Ovary (tissue), 9 donors: ENCODE data around the gene LHX6. TPM values are rescaled to one million over a fixed set of nuclear protein-coding genes. Genes with fewer than 3 reads are reported as not detected.

ENCODE experiments used
- DNase-seq, 5 donors: peaks; one replicate each; pipeline ENCODE4 v3.0.0-alpha.2; 2019 to 2020
- H3K27ac ChIP-seq, 2 donors: fragments of 200-600 bp; one replicate each; pipeline versions ENCODE4 v1.5.1 to v1.8.0; 2019 to 2022
- H3K27me3 ChIP-seq: fragments of 200-600 bp; one replicate; pipeline ENCODE4 v1.8.0; 2022
- H3K36me3 ChIP-seq: fragments of 200-600 bp; sonication (generic); one replicate; pipeline ENCODE4 v1.5.1; 2019
- H3K4me1 ChIP-seq: one replicate; pipeline ENCODE4 v1.8.1; 2013; ENCODE audit warnings: mild to moderate bottlenecking, moderate library complexity; ENCODE audit not compliant: insufficient read depth
- H3K4me3 ChIP-seq: fragments of 200-600 bp; sonication (generic); one replicate; pipeline ENCODE4 v1.5.1; 2017
- H3K9me3 ChIP-seq, 2 donors: fragments of 200-600 bp in 1 of 2; sonication (generic) in 1 of 2; one replicate each; pipeline versions ENCODE4 v1.5.1 to v1.8.1; 2013 to 2019; ENCODE audit warnings: mild to moderate bottlenecking in 1 of 2, moderate library complexity in 1 of 2
- EP300 ChIP-seq: sonication (generic); formaldehyde crosslinking; IDR thresholded peaks from one replicate; pipeline ENCODE4 v1.6.1; 2017; ENCODE audit warnings: antibody characterized with exemption
- POLR2A ChIP-seq: fragments of 450-650 bp; IDR thresholded peaks from one replicate; pipeline ENCODE4 v1.6.1; 2017; ENCODE audit warnings: antibody characterized with exemption, mild to moderate bottlenecking, moderate library complexity
- WGBS, 3 donors: extraction: QIAGEN DNeasy Blood & Tissue Kit in 1 of 3; methylation state at CpG; one replicate each; pipeline versions ENCODE4 v1.1.5 to v1.1.7; 2013 to 2017; 5-methylcytosine and 5-hydroxymethylcytosine counted together
- intact Hi-C, 4 donors: fragments of 100-400 bp; cut with DNase I; formaldehyde crosslinking; loops; one replicate each; pipeline versions ENCODE4 v1.11.0 to v1.15.1; 2022 to 2023
- polyA plus RNA-seq, 2 donors: library from polyadenylated mRNA; stranded (reverse); fragments of 200-250 nt in 1 of 2; fragments of 350-450 nt in 1 of 2; fragmentation: Illumina TruSeq in 1 of 2; extraction: RNeasy Lipid Tissue Mini Kit (QIAGEN cat#74804) in 1 of 2; gene quantifications; one replicate each; pipeline ENCODE4 v1.2.3, GENCODE V29; 2013 to 2014
- total RNA-seq, 7 donors: library from RNA; depleted of rRNA in 2 of 7; stranded (reverse); fragments of >200 nt in 2 of 7; fragmentation: NEBNext Ultra II Directional in 3 of 7; extraction: Animal tissue kit (Norgen Biotek cat#: 25700) in 3 of 7; gene quantifications; one replicate each; pipeline versions ENCODE4 v1.1.0 to v1.2.4, GENCODE V29; 2016 to 2023
- TF ChIP-seq, protein P1 (sequence below), 3 donors: fragments of 450-650 bp in 2 of 3; fragments of 200-600 bp in 1 of 3; IDR thresholded peaks; one replicate each; pipeline versions ENCODE4 v1.5.1 to v1.8.0; 2016 to 2022; ENCODE audit warnings: antibody characterized with exemption in 3 of 3, mild to moderate bottlenecking in 1 of 3
- donor health status: DM: no; HTN: no; CAD: no; lungs with moderate emphysema.
- donor health status: DM: no; HTN: no; CAD: no.
- donor health status: Bipolar disorder and iron deficiency.
- donor health status: DM: yes; HTN: yes; CAD: no.
- donor health status: DM: no; HTN: no; CAD: no.
- donor health status: DM: yes; HTN: yes; CAD: no.

Gene LHX6
- total and polyA plus RNA-seq, 9 donors, result 0.46 to 8.8 (median 3.6) TPM

GRCh38 chr9:122195875-122196274, 32.9 kb downstream of the LHX6 start:
- no peaks in the 10 kb centered on the region for H3K4me1 ChIP-seq
- no peak for DNase-seq
- no peak overlapping the region for H3K4me3 ChIP-seq
- H3K36me3 ChIP-seq, result no peaks in the 10 kb centered on the region
- no peaks in the 10 kb centered on the region for H3K27me3 ChIP-seq
- no peaks in the 10 kb centered on the region for H3K9me3 ChIP-seq
- intact Hi-C loops, result no loop called here
- TF ChIP-seq POLR2A, result no peak
- TF ChIP-seq, protein P1, sequence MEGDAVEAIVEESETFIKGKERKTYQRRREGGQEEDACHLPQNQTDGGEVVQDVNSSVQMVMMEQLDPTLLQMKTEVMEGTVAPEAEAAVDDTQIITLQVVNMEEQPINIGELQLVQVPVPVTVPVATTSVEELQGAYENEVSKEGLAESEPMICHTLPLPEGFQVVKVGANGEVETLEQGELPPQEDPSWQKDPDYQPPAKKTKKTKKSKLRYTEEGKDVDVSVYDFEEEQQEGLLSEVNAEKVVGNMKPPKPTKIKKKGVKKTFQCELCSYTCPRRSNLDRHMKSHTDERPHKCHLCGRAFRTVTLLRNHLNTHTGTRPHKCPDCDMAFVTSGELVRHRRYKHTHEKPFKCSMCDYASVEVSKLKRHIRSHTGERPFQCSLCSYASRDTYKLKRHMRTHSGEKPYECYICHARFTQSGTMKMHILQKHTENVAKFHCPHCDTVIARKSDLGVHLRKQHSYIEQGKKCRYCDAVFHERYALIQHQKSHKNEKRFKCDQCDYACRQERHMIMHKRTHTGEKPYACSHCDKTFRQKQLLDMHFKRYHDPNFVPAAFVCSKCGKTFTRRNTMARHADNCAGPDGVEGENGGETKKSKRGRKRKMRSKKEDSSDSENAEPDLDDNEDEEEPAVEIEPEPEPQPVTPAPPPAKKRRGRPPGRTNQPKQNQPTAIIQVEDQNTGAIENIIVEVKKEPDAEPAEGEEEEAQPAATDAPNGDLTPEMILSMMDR (IDR thresholded peaks at IDR 0.05), result no peak
- no peak for TF ChIP-seq EP300
- 90 to 94% (median 92%) methylated on average over 4 of the region's 4 CpGs for WGBS, 3 donors
- no peak overlapping the region for H3K27ac ChIP-seq

DNA sequence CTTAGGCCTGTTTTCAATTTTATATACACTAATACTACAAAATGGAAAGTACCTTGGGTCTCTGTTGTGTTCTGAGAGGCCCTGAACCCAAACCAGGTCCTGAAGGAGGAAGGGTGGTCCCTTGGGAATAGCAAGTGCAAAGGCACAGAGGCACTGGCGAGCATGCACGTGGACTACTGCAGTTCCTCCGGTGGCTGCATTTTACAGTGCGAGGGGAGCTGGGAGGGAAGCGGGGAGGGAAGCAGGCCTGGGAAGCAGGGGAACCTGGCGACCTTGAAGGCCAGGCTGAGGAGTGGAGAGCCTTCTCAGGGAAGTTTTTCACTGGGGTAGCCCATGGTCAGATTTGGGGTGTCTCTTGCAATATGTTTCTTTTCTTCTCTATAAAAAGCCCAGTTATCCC, 35.1 kb downstream of the LHX6 start:
- no peak overlapping the region for H3K4me3 ChIP-seq
- intact Hi-C loops, result no loop called here
- H3K36me3 ChIP-seq, result no peaks in the 10 kb centered on the region
- H3K4me1 ChIP-seq, result no peaks in the 10 kb centered on the region
- H3K27ac ChIP-seq, result no peak overlapping the region
- H3K9me3 ChIP-seq, result no peaks in the 10 kb centered on the region
- no peaks in the 10 kb centered on the region for H3K27me3 ChIP-seq
- WGBS, 3 donors, result 58 to 73% (median 64%) methylated on average over 6 of the region's 6 CpGs
- TF ChIP-seq EP300 (no peak), POLR2A (no peak)
- TF ChIP-seq, protein P1 (IDR thresholded peaks at IDR 0.05), result no peak
- no peak for DNase-seq

- Histone ChIP-seq H3K4me3 (no peak overlapping the region), H3K9me3 (no peaks in the 10 kb centered on the region), H3K36me3 (no peaks in the 10 kb centered on the region), H3K27me3 (no peaks in the 10 kb centered on the region), H3K27ac (no peak overlapping the region), H3K4me1 (no peaks in the 10 kb centered on the region)
- intact Hi-C loops, result no loop called here
- WGBS, 3 donors, result 79 to 83% (median 80%) methylated on average over 16 of the region's 16 CpGs
- no peak for DNase-seq
- TF ChIP-seq, protein P1 (IDR thresholded peaks at IDR 0.05), result no peak
- TF ChIP-seq EP300 (no peak), POLR2A (no peak)
These were observed 35.7 kb downstream of the LHX6 start for GRCh38 chr9:122192914-122193525.

GRCh38 chr9:122192261-122192875, 36.4 kb downstream of the LHX6 start:
- Histone ChIP-seq H3K4me3 (no peak overlapping the region), H3K27me3 (no peaks in the 10 kb centered on the region), H3K27ac (no peak overlapping the region), H3K4me1 (no peaks in the 10 kb centered on the region), H3K36me3 (no peaks in the 10 kb centered on the region), H3K9me3 (no peaks in the 10 kb centered on the region)
- TF ChIP-seq, protein P1 (IDR thresholded peaks at IDR 0.05), result no peak
- TF ChIP-seq EP300 (no peak), POLR2A (no peak)
- no peak for DNase-seq
- intact Hi-C loops, result no loop called here
- WGBS, 3 donors, result 83 to 90% (median 85%) methylated on average over 5 of the region's 5 CpGs
